Measurements from ENCODE around the gene CCDC190. TPM values are rescaled to one million over a fixed set of nuclear protein-coding genes. Genes with fewer than 3 reads are reported as not detected.
"Not testable (repeated sequence)": the region's sequence is repeated elsewhere in the genome, so short reads cannot be mapped to it uniquely, and the experiment has no call there.

CCDC190 gene
- total RNA-seq, 1 experiment from 2014 or later, result 0.12 TPM

DNA sequence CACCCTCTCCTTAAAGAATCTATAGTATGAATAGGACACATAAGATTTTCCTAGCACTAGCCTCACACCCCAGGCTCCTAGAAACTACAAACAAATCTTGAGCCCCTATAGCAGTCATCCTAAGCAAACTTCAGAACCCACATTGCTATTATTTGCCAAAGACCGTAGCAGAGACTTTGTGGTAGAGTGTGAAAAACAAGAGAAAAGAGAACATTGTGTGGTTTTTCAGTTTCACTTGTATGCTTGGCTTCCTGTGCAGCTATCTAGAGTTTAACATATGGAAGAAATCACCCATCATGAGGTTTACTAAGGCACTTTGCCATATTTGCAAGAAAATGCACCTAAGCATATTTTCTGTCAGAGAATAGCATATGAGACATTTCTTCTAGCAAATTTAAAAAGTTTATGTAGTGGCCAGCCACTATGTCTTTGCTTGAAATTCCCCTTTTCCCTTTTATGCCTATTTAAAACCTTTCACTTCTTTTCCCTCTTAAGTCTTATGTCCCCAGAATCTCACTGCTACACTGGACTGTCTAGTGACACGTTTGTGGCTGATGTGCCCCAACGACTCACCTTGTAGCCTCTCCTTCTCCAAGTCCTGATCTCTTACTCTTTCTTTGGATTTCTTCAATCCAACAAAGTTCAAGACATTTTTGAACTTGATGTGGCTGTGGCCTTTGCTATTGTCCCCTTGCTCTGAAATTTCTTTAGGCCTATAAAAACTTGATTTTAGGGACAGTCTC is 25.6 kb downstream of the CCDC190 start:
- DNase-seq (ENCODE audit: low read depth), result no peak

DNA sequence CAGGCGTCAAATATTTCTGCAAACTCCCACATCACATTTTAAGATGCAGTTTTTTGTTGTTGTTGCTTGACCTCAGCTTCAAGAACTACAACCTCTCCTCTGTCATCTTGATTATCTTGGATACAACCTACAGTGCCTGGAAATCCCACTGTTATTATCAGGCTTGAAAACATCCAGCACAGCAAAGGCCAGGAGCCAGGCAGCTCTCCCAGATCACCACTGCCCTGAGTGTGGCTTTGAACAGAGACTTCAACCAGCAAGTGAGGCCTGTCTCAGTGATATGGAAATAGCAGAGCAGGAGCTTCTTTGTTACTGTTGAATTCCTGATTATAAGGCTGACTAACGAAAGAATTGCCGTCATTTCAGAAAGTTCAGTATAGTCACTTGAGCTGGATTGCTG is 28.5 kb downstream of the CCDC190 start:
- DNase-seq (ENCODE audit: low read depth), result no peak

DNA sequence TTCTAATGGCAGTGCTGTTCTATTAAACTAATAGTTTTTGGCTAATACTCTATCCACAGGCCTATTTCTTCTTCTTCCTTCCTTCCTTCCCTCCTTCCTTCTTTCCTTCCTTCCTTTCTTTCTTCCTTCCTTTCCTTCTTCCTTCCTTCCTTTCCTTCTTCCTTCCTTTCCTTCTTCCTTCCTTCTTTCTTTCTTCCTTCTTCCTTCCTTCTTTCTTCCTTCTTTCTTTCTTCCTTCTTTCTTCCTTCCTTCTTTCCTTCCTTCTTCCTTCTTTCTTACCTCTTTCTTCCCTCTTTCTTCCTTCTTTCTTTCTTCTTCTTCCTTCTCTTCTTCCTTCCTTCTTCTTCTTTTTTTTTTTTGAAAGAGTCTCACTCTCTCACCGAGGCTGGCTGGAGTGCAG is 31.7 kb downstream of the CCDC190 start:
- DNase-seq (ENCODE audit: low read depth), result no peak

GRCh38 chr1:162823771-162824525 is 37.0 kb downstream of the CCDC190 start:
- peak; percentile 15 for DNase-seq (ENCODE audit: low read depth)

GRCh38 chr1:162823231-162823630 is 37.7 kb downstream of the CCDC190 start:
- no peak for DNase-seq (ENCODE audit: low read depth)

- DNase-seq (ENCODE audit: low read depth), result no peak
Observed at GRCh38 chr1:162822391-162823200, 38.4 kb downstream of the CCDC190 start.

- DNase-seq (ENCODE audit: low read depth), result not testable (repeated sequence)
Observed at GRCh38 chr1:162818666-162819065, 42.3 kb downstream of the CCDC190 start.

- not testable (repeated sequence) for DNase-seq (ENCODE audit: low read depth)
Observed at GRCh38 chr1:162818136-162818535, 42.8 kb downstream of the CCDC190 start.

- DNase-seq (ENCODE audit: low read depth), result not testable (repeated sequence)
Observed at GRCh38 chr1:162812357-162812756, 48.6 kb downstream of the CCDC190 start.

DNA sequence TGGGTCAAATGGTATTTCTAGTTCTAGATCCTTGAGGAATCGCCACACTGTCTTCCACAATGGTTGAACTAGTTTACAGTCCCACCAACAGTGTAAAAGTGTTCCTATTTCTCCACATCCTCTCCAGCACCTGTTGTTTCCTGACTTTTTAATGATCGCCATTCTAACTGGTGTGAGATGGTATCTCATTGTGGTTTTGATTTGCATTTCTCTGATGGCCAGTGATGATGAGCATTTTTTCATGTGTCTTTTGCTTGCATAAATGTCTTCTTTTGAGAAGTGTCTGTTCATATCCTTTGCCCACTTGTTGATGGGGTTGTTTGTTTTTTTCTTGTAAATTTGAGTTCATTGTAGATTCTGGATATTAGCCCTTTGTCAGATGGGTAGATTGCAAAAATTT is 53.5 kb downstream of the CCDC190 start:
- not testable (repeated sequence) for DNase-seq (ENCODE audit: low read depth)

Other genes starting within 250 kb of the CCDC190 start
- gene DDR2, start 228.7 kb downstream of the CCDC190 start, total RNA-seq (2014; rRNA removed; shearing (Covaris generic)), result 47.2 and 58.2 TPM in 2 replicates
- 13.3 and 14.4 TPM in 2 replicates for gene HSD17B7, start 70.5 kb downstream of the CCDC190 start, total RNA-seq (2014; rRNA removed; shearing (Covaris generic))
- gene RGS4, start 208.2 kb upstream of the CCDC190 start, total RNA-seq (2014; rRNA removed; shearing (Covaris generic)), result 18.3 and 24.1 TPM in 2 replicates